Urinary bladder (tissue), 4 donors: Measurements from ENCODE around the gene MLPH. TPM values are rescaled to one million over a fixed set of nuclear protein-coding genes. Genes with fewer than 3 reads are reported as not detected.

ENCODE experiments used
- DNase-seq: peaks from one replicate; pipeline ENCODE4 v3.0.0-alpha.2; 2015; ENCODE audit errors: extremely low spot score
- H3K27ac ChIP-seq: one replicate; pipeline ENCODE4 v1.5.1; 2013; ENCODE audit warnings: low read depth, mild to moderate bottlenecking, moderate library complexity
- H3K36me3 ChIP-seq: one replicate; pipeline ENCODE4 v1.6.1; 2013; ENCODE audit warnings: mild to moderate bottlenecking, moderate library complexity; ENCODE audit not compliant: insufficient read depth
- H3K4me1 ChIP-seq: one replicate; pipeline ENCODE4 v1.6.1; 2013; ENCODE audit warnings: mild to moderate bottlenecking, moderate library complexity; ENCODE audit not compliant: insufficient read depth
- H3K4me3 ChIP-seq: one replicate; pipeline ENCODE4 v1.5.1; 2013; ENCODE audit warnings: low read depth, low read length
- WGBS: extraction: QIAGEN DNeasy Blood & Tissue Kit; methylation state at CpG from one replicate; pipeline ENCODE4 v1.1.7; 2013; 5-methylcytosine and 5-hydroxymethylcytosine counted together
- polyA plus RNA-seq: library from polyadenylated mRNA; stranded (reverse); fragments of 200-250 nt; gene quantifications from one replicate; pipeline ENCODE4 v1.2.3, GENCODE V29; 2013
- total RNA-seq: library from RNA; depleted of rRNA; stranded (reverse); fragments of >200 nt; gene quantifications from one replicate; pipeline ENCODE4 v1.2.3, GENCODE V29; 2014
- donor health status: healthy with polysubstance abuse.
- donor health status: healthy.

Gene MLPH
- total and polyA plus RNA-seq, 2 donors, result 11.7 to 14.2 TPM

- H3K4me1 ChIP-seq, result no peaks in the 10 kb centered on the region
- H3K27ac ChIP-seq, result no peak overlapping the region
- H3K4me3 ChIP-seq, result no peak overlapping the region
- DNase-seq, result no peak
- WGBS, result 89% methylated on average over 8 of the region's 8 CpGs
- no peaks in the 10 kb centered on the region for H3K36me3 ChIP-seq
Observed at GRCh38 chr2:237535385-237536082, 48.5 kb downstream of the MLPH start.

GRCh38 chr2:237536083-237536415 lies 49.0 kb downstream of the MLPH start:
- no peak for DNase-seq
- 74% methylated on average over 5 of the region's 5 CpGs for WGBS
- no peaks in the 10 kb centered on the region for H3K36me3 ChIP-seq

GRCh38 chr2:237536617-237537016 lies 49.6 kb downstream of the MLPH start:
- 89% methylated on average over 9 of the region's 9 CpGs for WGBS
- no peaks in the 10 kb centered on the region for H3K4me1 ChIP-seq
- no peak overlapping the region for H3K27ac ChIP-seq
- no peak overlapping the region for H3K4me3 ChIP-seq
- no peaks in the 10 kb centered on the region for H3K36me3 ChIP-seq
- DNase-seq, result no peak

More at GRCh38 chr2:237536083-237536415, 49.0 kb downstream of the MLPH start:
- Histone ChIP-seq H3K4me1 (no peaks in the 10 kb centered on the region), H3K27ac (no peak overlapping the region), H3K4me3 (no peak overlapping the region)

GRCh38 chr2:237538001-237538720 lies 51.1 kb downstream of the MLPH start:
- no peak overlapping the region for H3K4me3 ChIP-seq
- no peaks in the 10 kb centered on the region for H3K36me3 ChIP-seq
- no peak overlapping the region for H3K27ac ChIP-seq
- H3K4me1 ChIP-seq, result no peaks in the 10 kb centered on the region
- no peak for DNase-seq
- WGBS, result 66% methylated on average over 29 of the region's 29 CpGs

- no peak overlapping the region for H3K27ac ChIP-seq
- no peaks in the 10 kb centered on the region for H3K4me1 ChIP-seq
- DNase-seq, result no peak
- no peaks in the 10 kb centered on the region for H3K36me3 ChIP-seq
- 90% methylated on average over 18 of the region's 18 CpGs for WGBS
- no peak overlapping the region for H3K4me3 ChIP-seq
Observed at GRCh38 chr2:237538901-237539300, 51.9 kb downstream of the MLPH start.

- no peaks in the 10 kb centered on the region for H3K4me1 ChIP-seq
- 67% methylated on average over 6 of the region's 6 CpGs for WGBS
- H3K36me3 ChIP-seq, result no peaks in the 10 kb centered on the region
- no peak overlapping the region for H3K27ac ChIP-seq
- H3K4me3 ChIP-seq, result no peak overlapping the region
- DNase-seq, result no peak
Observed at GRCh38 chr2:237539681-237540080, 52.6 kb downstream of the MLPH start.

DNA sequence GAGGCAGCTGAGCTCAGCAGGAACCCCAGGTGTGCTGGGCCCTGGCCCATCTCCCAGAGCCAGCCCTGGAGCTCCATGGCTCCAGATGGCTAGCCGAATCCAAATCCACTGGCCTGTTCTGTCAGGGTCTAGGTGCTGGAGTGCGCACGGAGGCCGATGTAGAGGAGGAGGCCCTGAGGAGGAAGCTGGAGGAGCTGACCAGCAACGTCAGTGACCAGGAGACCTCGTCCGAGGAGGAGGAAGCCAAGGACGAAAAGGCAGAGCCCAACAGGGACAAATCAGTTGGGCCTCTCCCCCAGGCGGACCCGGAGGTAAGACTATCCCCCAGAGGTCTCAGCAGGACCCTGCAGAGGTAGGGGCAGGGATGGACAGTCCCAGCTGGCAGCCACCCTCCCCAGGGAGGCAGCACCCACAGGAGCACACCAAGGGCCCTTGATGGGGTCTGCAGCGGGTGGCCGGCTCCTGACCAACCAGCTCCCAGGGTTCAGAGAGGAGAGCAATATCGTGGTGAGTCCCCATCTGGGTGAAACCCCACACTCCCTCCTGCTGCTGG lies 53.2 kb downstream of the MLPH start:
- 85% methylated on average over 13 of the region's 13 CpGs for WGBS
- H3K4me1 ChIP-seq, result no peaks in the 10 kb centered on the region
- no peak overlapping the region for H3K4me3 ChIP-seq
- no peak overlapping the region for H3K27ac ChIP-seq
- DNase-seq, result no peak
- no peaks in the 10 kb centered on the region for H3K36me3 ChIP-seq

GRCh38 chr2:237540823-237541222 lies 53.8 kb downstream of the MLPH start:
- H3K36me3 ChIP-seq, result no peaks in the 10 kb centered on the region
- no peak overlapping the region for H3K4me3 ChIP-seq
- H3K4me1 ChIP-seq, result no peaks in the 10 kb centered on the region
- 49% methylated on average over 6 of the region's 6 CpGs for WGBS
- H3K27ac ChIP-seq, result no peak overlapping the region
- no peak for DNase-seq

GRCh38 chr2:237541243-237541642 lies 54.2 kb downstream of the MLPH start:
- Histone ChIP-seq H3K4me1 (no peaks in the 10 kb centered on the region), H3K36me3 (no peaks in the 10 kb centered on the region), H3K4me3 (no peak overlapping the region), H3K27ac (no peak overlapping the region)
- 85% methylated on average over 5 of the region's 5 CpGs for WGBS
- no peak for DNase-seq

- Histone ChIP-seq H3K27ac (no peak overlapping the region), H3K36me3 (no peaks in the 10 kb centered on the region), H3K4me1 (no peaks in the 10 kb centered on the region), H3K4me3 (no peak overlapping the region)
- 94% methylated on average over 18 of the region's 18 CpGs for WGBS
- DNase-seq, result no peak
Observed at GRCh38 chr2:237542001-237542704, 55.1 kb downstream of the MLPH start.

- no peaks in the 10 kb centered on the region for H3K36me3 ChIP-seq
- H3K4me1 ChIP-seq, result no peaks in the 10 kb centered on the region
- WGBS, result 75% methylated on average over 8 of the region's 8 CpGs
- H3K27ac ChIP-seq, result no peak overlapping the region
- no peak for DNase-seq
- no peak overlapping the region for H3K4me3 ChIP-seq
Observed at GRCh38 chr2:237546040-237546875, 59.2 kb downstream of the MLPH start.

GRCh38 chr2:237546876-237547395 lies 59.9 kb downstream of the MLPH start:
- no peaks in the 10 kb centered on the region for H3K36me3 ChIP-seq
- no peak overlapping the region for H3K4me3 ChIP-seq
- 72% methylated on average over 13 of the region's 13 CpGs for WGBS
- no peaks in the 10 kb centered on the region for H3K4me1 ChIP-seq
- no peak for DNase-seq
- no peak overlapping the region for H3K27ac ChIP-seq

- no peaks in the 10 kb centered on the region for H3K4me1 ChIP-seq
- 47% methylated on average over 11 of the region's 11 CpGs for WGBS
- no peak overlapping the region for H3K4me3 ChIP-seq
- no peak overlapping the region for H3K27ac ChIP-seq
- no peak for DNase-seq
- no peaks in the 10 kb centered on the region for H3K36me3 ChIP-seq
Observed at GRCh38 chr2:237547841-237548416, 60.9 kb downstream of the MLPH start.
